ENCODE data around the gene CUX1.
"Not testable (repeated sequence)": the region's sequence is repeated elsewhere in the genome, so short reads cannot be mapped to it uniquely, and the experiment has no call there.

CUX1 gene

DNA sequence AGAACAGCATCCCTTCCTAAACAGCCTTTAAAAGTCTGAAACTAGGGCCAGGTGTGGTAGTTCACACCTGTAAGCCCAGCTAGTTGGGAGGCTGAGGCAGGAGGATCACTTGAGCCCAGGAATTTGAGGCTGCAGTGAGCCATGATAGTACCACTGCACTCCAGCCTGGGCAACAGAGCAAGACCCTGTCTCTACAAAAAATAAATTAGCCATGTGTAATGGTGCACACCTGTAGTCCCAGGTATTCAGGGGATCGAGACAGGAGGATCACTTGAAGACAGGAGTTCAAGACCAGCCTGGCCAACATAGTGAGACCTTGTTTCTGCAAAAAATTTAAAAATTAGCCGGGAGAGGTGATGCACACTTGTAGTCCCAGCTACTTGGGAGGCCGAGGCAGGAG is 325.0 kb downstream of the CUX1 start:
- DNase-seq (ENCODE audit: low read depth in 2 of 2): not testable (repeated sequence)

DNA sequence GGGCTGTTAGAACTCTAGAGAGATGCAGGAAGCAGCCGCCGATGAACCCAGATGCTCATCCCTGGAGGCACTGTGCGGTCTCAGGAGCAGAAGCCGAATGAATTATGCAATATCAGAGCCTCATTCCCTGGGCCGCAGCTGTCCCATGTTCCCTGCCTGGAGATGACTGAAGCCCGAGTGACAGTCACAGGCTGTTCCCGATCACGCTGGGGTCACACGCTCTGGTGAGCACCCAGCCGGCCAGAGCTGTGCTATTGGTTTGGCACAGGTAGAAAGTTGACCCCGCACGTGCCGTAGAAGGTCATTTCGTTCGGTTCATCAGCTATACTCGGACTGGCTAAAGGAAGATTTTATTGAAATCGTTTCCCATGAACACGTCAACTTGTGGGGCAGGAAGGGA is 328.7 kb downstream of the CUX1 start:
- no peak for DNase-seq (ENCODE audit: low read depth in 2 of 2)

DNA sequence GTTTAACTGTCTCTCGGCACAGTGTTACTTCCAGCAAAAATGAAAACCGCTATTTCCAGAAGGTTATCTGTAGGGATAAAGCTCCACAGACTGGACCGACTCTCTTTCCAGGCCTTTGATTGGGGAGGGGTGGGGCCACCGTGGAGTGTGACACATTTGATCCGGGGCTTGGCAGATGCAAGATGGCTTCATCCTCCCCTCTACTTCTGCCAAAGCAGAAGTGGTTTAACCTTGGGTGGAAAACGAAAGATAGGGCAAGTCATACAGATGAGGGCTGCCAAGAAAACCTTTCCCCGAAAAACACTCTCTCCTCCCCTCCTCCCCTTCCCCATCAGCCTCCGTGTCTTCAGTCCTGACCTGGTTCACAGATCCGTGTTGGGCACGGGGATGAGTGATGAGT is 329.6 kb downstream of the CUX1 start:
- DNase-seq (ENCODE audit: low read depth in 2 of 2): no peak

DNA sequence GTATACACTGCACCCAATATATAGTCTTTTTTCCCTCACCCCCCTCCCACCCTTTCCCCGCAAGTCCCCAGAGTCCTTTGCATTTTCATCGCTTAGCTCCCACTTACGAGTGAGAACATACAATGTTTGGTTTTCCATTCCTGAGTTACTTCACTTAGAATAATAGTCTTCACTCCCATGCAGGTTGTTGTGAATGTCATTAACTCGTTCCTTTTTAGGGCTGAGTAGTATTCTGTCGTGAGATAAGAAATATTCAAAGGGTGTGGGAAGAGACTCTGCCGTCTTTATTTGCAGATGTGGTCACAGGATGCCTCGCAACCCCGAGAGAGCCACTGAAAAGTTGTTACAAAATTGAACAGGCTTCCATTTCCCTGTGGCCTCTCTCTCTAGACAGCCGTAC is 331.4 kb downstream of the CUX1 start:
- no peak for DNase-seq (ENCODE audit: low read depth in 2 of 2)

DNA sequence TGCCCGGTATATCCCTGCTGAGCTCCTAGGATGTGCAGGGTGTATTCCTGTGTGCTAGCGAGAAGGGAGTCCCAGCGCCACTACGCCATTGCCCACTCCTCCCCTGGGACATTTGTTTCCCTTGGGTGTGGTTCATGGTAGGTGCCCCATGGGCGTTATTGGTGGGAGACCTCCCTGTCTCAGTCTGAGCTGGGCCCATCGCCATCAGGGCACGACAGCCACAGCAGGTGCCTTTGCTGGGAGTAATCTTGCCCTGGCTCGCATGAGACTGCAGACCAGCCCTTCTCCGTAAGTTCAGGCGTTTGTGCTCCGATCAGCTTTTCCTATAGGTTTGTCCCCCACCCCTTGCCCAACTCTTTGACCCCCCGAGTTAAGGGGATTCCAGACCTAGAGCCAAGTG is 332.0 kb downstream of the CUX1 start:
- DNase-seq (ENCODE audit: low read depth in 2 of 2): no peak

DNA sequence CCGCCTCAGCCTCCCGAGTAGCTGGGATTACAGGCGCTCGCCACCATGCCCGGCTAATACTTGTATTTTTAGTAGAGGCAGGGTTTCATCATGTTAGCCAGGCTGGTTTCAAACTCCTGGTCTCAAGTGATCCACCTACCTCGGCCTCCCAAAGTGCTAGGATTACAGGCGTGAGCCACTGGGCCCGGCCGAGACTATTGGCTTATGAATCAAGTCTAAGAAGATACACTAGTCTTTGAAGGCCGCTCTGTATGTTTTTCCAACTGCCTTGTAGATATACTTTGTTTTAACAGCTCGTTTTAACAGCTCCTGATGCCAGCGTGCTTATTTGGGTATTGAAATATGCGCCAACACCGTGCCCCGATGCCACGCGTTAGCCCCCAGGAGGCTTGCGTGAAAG is 332.8 kb downstream of the CUX1 start:
- DNase-seq (ENCODE audit: low read depth in 2 of 2): no peak

DNA sequence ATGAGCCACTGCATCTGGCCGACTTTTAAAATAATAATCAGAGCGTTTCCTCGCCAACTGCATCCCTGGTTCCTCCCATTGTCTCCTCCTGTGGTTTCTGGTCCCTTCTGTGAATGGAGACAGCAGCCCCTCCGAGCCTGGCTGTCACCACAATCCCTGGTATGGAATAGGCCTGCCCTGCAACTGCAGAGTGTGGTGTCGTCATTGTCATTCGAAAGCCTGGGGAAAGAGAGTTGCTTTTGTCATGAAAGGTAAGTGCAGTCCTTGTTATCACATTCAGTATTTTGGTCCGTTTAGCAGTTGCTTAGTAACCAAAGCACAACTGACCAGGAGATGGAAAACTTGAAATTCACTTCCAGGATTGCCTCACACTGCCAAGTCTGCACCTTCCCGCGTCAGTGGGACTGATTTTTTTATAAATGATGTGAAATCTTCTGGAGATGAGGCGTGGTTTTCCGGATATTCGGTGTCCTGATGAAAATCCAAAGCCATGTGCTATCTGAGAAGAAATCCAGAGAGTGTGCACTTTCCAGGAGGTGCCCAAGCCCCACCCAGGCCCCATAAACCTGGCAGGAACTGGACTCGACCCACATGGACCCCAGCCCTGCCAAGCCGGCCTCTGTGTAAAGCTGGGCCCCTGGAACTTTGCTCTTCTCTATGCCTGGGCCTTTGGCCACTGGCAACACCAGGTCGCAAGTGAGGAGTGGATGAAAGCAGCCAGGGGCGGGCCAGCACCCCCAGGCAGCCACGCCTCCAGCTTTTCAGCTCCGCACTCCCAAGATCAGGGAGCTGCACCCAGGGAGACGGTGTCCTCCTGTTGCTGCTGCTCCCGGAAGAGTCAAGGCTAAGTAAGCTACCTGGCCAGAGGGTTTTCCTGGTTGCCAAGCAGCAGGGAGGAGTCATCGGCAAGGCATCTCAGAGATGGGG is 335.5 kb downstream of the CUX1 start:
- no peak for DNase-seq (ENCODE audit: low read depth in 2 of 2)

DNA sequence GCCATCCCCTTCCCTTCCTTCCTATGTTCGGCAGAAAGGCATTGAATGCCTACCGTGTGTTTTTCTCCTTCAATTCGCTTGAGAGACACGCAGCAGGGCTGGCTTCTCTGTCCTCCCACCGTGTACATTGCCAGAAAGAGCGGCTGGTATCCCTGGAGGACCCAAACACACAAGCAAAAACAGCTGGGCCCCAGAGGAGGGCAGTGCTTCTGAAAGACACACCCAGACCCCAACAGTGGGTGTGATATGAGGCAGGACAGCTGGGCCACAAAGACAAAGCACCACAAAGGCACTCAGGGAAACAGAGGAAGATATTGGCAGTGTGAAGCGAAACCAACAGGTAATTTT is 336.1 kb downstream of the CUX1 start:
- no peak for DNase-seq (ENCODE audit: low read depth in 2 of 2)

DNA sequence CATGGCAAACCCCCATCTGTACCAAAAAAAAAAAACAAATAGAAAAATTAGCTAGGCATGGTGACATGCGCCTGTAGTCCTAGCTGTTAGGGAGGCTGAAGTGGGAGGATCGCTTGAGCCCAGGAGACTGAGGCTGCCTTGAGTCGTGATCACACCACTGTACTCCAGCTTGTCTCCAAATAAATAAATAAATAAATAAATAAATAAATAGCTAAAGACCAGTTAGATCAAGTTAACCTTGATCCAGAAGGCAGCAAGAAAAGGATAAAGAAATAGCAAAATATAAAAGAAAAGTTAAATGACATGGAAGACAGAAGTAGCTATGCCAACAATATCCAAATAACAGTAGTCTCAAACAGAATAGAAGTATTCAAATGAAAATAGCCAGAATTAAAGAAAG is 337.0 kb downstream of the CUX1 start:
- no peak for DNase-seq (ENCODE audit: low read depth in 2 of 2)

DNA sequence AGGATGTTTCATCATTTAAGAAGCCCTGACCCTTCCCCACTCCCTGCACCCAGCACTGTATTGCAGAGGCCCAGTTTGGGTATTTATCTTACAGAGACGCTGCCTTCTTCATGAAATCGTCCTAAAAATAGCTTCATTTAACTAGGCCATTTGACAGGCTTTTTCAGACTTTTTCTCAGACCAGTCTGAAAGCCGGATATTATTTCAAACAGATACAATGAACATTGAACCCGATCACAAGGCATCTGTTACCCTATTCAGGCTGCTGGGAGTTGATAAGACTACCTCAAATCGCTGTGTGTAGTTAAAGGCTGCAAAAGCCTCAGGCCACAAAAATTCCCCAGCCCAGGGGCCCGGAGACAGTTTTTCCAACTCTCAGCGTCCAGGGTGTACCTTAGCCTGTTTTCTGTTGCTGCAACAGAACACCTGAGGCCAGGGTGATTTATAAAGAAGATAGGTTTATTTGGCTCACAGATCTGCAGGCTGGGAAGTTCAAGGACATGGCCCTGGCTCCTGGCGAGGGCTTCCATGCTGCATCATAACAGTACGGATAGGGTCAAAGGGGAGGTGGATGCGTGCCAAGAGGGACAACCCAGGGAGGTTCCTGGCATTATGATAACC is 338.5 kb downstream of the CUX1 start:
- no peak for DNase-seq (ENCODE audit: low read depth in 2 of 2)

DNA sequence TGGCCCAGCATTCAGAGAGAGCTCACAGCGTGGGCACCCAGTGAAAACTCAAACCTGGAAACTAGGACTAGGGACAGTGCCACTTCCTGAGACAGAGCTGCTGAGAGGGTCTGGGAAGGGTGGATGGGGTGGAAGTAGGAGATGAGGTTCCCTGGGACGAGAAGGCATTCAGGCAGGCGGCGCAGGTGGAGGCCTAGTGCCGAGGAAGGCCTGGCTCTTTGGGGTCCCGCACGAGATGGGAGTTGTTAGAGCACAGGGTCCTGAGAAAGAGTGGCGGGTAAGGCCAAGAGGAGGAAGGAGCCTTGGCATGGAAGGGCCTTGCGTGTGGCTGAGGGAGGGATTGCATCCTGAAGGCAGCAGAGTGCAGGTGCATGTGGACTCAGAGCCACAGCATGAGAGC is 339.4 kb downstream of the CUX1 start:
- DNase-seq (ENCODE audit: low read depth in 2 of 2): no peak

DNA sequence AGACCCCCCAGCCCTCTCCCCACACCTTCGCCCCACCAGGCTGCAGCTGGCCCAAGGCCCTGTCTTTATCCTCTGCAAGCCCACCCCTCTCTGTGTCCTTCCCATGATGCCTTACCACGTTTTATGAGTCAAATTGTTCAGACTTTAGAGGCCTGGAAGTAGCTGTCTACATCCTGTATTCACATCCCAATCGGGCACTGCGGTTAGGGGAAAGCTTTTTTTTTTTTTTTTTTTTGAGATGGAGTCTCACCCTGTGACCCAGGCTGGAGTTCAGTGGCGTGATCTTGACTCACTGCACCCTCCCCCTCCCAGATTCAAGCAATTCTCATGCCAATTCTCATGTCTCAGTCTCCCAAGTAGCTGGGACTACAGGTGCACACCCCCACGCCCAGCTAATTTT is 347.7 kb downstream of the CUX1 start:
- no peak for DNase-seq (ENCODE audit: low read depth in 2 of 2)

DNA sequence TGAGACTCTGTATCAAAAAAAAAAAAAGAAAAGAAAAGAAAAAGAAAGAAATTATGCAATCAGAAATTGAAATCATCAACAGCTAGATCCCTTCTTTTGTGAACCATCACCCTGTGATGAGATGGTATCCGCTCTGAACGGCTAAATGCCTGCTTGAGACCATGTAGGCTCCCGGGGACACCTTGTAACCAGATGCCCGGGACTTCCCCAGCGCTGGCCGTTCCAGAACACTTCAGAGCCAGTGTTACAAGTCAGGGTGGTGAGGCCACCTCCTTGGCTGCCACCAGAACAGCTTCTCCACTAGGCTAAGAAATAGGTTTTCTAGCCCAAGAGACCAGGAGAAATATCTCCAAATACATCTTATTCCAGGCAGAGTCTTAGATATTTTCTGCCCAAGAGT is 349.8 kb downstream of the CUX1 start:
- DNase-seq (ENCODE audit: low read depth in 2 of 2): no peak

DNA sequence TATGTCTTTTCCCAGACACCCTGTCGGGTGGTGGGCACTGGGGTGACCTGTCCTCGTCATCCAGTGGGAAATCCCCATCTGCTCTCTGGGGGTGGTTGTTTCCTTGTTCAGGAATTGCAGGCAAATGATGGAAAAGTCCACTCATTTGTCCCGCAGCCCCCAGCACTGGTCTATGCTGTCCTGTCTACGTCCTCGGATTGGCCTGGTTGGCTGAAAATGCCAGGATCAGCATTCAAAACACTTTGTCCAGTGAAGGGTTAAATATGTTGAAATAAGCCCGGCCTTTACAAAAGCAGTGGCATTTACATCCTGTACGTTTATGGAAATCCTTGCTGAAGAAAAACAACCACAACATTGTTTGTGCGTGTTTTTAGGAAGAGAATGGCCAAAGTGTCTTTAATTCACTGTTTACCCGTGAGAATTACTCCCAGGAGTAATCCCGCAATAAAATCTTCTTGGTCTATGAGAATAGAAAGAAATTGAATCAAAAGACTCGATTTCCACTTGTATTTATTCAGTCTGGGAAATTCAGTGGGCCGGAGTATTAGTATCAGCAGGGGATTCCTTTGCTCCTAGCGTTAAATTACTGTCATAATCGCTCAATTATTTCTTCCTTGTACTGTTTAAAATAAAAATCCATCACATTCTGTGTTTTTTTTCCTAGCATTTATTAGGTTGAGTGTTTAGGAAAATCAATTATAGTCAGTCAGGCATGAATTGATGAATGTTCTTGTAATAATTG is 352.4 kb downstream of the CUX1 start:
- DNase-seq (ENCODE audit: low read depth in 2 of 2): no peak

DNA sequence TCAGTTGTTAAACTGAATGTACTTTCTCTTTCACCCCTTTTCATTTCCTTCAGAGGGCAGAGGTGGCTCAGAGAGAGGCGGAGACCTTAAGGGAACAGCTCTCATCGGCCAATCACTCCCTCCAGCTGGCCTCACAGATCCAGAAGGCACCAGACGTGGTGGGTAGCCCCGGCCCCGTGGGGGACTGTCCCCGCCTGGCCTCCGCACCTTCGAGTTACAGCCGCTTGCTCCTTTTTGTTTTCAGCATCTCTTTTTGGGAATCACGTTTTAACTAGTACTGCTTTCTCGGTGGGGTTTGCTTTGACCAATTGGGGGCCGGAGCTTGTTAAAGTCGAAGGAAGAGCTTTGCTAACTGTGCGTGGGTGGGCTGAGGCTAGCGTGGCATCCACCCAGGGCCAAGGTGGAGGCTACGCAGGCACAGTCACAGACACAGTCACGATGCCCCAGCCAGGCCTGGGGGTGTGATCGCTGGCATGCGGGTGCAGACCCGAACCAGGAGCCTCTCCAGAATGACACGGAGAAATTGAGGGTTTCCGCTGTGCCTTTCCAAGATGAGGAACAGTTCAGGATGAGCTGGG is 353.1 kb downstream of the CUX1 start:
- DNase-seq (ENCODE audit: low read depth in 2 of 2): no peak

DNA sequence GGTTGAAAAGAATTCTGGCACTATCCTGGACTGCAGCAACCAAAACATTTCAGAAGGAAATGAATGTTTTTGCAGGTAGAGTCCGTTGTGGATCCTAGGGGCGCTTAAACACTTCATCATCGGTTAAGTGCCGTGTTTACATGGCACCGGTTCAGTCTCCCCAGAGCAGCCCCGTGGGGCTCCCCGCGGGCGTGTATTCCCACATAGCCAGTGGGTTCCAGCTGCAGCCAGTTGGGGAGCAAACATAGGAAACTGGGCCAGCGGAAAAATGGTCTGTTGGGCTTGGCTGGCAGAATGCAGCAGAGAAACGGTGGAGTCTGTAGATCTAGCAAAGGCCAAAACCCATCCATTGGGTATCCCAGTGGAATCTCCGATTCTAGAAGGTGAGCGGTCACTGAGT is 356.2 kb downstream of the CUX1 start:
- DNase-seq (ENCODE audit: low read depth in 2 of 2): no peak

DNA sequence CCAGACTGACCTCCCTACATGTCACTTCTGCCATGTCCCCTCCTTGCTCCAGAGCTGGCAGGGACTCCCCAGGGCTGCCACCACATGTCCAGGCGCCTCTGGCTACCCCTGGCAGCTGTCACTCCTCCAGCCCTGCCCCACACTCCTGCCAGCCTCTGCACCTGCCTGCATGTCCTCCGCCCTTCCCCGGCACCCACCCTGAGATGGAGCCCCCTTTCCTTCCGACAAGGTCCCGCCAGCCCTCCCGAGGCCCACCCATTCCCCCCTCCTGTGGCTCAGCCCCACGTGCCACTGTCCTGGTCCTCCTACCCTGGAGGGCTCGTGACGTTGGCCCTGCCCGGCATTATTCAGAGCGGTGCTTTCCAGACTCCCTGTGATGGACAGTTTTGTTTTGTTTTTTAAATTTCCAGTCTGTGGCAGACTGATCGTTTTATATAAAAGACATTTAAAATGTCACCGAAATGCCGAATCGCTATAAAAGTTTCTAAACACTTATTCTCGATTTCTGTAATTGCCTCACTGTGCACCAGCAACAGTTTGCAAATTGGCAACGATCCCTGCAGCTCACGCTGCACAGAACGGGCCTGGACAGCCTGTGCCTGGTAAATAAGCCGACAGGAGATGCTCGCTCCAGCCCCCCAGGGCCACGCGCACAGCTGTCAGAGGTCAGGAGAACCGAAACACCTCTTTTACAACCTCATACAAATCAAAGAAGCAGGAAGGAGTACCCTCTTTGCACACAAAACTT is 358.2 kb downstream of the CUX1 start:
- no peak for DNase-seq (ENCODE audit: low read depth in 2 of 2)

DNA sequence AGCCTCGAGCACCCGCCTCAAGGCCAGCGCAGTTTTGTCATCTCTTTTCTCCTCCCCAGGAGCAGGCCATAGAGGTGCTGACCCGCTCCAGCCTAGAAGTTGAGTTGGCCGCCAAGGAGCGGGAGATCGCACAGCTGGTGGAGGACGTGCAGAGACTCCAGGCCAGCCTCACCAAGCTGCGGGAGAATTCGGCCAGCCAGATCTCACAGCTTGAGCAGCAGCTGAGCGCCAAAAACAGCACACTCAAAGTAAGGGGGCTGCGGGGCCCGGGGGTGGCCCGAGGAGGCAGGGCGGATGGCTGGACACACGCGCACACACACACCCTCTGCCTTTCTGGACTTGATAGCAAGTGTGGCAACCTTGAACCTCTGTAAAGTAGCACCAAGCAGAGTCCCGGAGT is 361.0 kb downstream of the CUX1 start:
- no peak for DNase-seq (ENCODE audit: low read depth in 2 of 2)

DNA sequence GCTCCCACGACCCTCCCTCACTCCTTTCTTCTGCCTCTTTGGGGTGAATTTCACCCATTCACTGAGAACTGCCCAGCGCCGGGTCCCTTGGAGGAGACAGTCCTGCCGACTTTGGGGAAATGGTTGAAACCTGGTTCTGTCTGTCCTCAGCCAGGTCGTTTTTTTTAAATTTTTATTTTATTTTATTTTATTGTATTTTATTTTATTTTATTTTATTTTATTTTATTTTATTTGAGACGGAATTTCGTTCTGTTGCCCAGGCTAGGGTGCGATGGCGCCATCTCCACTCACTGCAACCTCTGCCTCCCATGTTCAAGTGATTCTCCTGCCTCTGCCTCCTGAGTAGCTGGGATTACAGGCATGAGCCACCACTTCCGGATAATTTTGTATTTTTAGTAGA is 363.3 kb downstream of the CUX1 start:
- DNase-seq (ENCODE audit: low read depth in 2 of 2): no peak

DNA sequence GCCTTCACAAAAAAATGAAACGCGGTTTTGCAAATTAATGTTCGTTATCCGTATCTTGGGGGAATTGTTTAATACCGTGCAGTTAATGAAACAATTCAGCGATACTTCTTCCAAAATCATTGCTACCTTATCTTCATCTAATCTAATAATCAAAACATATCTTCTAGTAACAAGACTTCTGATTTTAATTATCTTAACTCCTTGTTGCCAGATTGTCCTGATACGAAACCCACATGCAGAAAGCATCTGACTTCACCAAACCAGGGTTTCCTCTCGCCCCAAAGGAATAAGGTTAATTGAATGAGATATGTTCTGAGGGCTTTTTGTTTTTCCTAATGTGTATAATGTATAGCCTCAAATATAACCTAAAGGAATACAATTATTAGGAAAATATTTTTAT is 364.1 kb downstream of the CUX1 start:
- DNase-seq (ENCODE audit: low read depth in 2 of 2): no peak

DNA sequence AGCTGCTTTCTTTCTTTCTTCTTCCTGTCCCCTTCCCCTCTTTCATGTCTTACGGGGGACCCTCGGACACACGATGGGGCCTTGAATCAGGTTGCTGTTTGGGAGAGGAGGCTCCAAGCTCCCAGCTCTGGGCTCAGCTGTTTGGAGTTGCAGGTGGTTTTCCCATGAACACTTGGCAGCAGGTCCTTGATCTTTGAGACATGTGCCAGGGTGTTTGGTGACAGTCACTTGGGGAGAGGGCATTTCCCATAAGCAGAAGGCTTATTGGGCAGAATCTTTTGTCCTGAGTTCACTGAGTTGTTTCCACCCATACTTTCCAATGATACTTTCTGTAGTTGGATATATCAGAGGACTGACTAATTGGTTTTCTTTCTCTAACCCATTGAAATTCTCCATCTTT is 364.6 kb downstream of the CUX1 start:
- no peak for DNase-seq (ENCODE audit: low read depth in 2 of 2)

DNA sequence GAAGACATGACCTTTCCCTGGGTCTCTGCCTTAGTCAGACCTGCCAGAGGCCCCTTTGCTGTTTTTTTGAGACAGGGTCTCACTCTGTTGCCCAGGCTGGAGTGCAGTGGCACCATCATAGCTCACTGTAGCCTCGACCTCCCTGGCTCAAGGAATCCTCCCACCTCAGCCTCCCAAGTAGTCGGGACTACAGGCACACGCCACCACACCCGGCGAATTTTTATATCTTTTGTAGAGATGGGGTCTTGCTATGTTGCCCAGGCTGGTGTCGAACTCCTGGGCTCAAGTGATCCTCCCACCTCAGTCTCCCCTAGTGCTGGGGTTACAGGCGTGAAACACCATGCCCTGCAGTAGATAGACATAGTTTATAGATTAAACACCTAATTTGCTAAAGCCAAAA is 366.4 kb downstream of the CUX1 start:
- DNase-seq (ENCODE audit: low read depth in 2 of 2): not testable (repeated sequence)

Measured in stimulated activated CD8-positive, alpha-beta memory T cell treated with anti-CD3 and anti-CD28 coated beads, Interleukin-7, amount 100 ng/mL, for 1 hour (primary cell).